NCI-H2196 (cell line): Measurements from ENCODE around the gene OCRL.

Source experiments
- DNase-seq: peaks from one replicate; lab custom pipeline; 2025; ENCODE audit not compliant: unreplicated experiment; lab: John Stamatoyannopoulos, UW

OCRL gene

GRCh38 chrX:129540068-129540653 lies at the start of gene OCRL:
Gene OCRL, plus strand, starts transcription at chrX:129540259. Its CDS starts 181 bp downstream, at chrX:129540440.
- DNase-seq, result peak; percentile 52

GRCh38 chrX:129490330-129490729 lies 49.7 kb upstream of the OCRL start:
- no peak for DNase-seq

GRCh38 chrX:129493643-129494042 lies 46.4 kb upstream of the OCRL start:
- DNase-seq, result no peak

- DNase-seq, result no peak
These were observed 45.2 kb upstream of the OCRL start for GRCh38 chrX:129494887-129495286.

- no peak for DNase-seq
These were observed 44.2 kb upstream of the OCRL start for GRCh38 chrX:129495900-129496299.

GRCh38 chrX:129496625-129497024 lies 43.4 kb upstream of the OCRL start:
- DNase-seq, result no peak

GRCh38 chrX:129497146-129497843 lies 42.8 kb upstream of the OCRL start:
- no peak for DNase-seq

- no peak for DNase-seq
These were observed 29.7 kb upstream of the OCRL start for GRCh38 chrX:129510331-129510730.

GRCh38 chrX:129511689-129512088 lies 28.4 kb upstream of the OCRL start:
- DNase-seq, result no peak

GRCh38 chrX:129512409-129512808 lies 27.6 kb upstream of the OCRL start:
- no peak for DNase-seq

GRCh38 chrX:129516402-129516801 lies 23.7 kb upstream of the OCRL start:
- DNase-seq, result no peak

- no peak for DNase-seq
These were observed 19.9 kb upstream of the OCRL start for GRCh38 chrX:129520151-129520550.

GRCh38 chrX:129522184-129523078 lies 17.6 kb upstream of the OCRL start:
- DNase-seq, result peak; percentile 12

- DNase-seq, result peak; percentile 6
These were observed 16.8 kb upstream of the OCRL start, which contains the start of gene SMARCA1 for GRCh38 chrX:129523079-129523911. Gene SMARCA1, minus strand, starts transcription at chrX:129523490. Its CDS starts 120 bp downstream, at chrX:129523370.

GRCh38 chrX:129524250-129524850 lies 15.7 kb upstream of the OCRL start:
- no peak for DNase-seq

- peak; percentile 14 for DNase-seq
These were observed 14.9 kb upstream of the OCRL start for GRCh38 chrX:129525162-129525561.

- DNase-seq, result no peak
These were observed 14.2 kb upstream of the OCRL start for GRCh38 chrX:129525896-129526295.

GRCh38 chrX:129529685-129530281 lies 10.3 kb upstream of the OCRL start:
- DNase-seq, result peak; percentile 55

GRCh38 chrX:129530410-129530809 lies 9.6 kb upstream of the OCRL start:
- DNase-seq, result no peak

- no peak for DNase-seq
These were observed 8.9 kb upstream of the OCRL start for GRCh38 chrX:129531132-129531531.
